OCI-LY3 (cell line): ENCODE measurements around the gene FGF3.

Experiments used
- EZH2phosphoT487 ChIP-seq: fragments of 200-600 bp; shearing (Covaris generic); IDR thresholded peaks from 2 replicates; pipeline ENCODE4 v1.6.1; 2018; ENCODE audit warnings: antibody characterized with exemption, mixed run types, low read depth
- TF ChIP-seq, protein P1 (sequence below): fragments of 200-600, 300-600 bp; sonication (generic); IDR thresholded peaks from 2 replicates; pipeline ENCODE4 v1.5.1; 2014; ENCODE audit warnings: antibody characterized with exemption, low read length, low read depth

DNA sequence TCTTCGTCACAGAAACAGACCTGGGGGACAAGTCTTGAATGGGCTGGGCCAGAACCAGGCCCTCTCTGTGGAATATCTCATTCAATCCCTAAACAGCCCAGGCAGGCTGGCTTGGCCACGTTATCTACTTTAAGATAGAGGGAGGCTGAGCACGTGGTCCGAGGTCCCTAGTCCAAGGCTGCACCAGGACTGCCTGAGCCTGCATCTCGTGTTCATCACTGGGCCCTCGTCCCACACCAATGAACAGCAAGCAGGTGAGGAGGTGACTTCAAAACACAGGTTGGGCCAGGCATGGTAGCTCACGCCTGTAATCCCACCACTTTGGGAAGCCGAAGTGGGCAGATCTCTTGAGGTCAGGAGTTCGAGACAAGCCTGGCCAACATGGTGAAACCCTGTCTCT is 20.3 kb upstream of the FGF3 start:
- TF ChIP-seq, protein P1, sequence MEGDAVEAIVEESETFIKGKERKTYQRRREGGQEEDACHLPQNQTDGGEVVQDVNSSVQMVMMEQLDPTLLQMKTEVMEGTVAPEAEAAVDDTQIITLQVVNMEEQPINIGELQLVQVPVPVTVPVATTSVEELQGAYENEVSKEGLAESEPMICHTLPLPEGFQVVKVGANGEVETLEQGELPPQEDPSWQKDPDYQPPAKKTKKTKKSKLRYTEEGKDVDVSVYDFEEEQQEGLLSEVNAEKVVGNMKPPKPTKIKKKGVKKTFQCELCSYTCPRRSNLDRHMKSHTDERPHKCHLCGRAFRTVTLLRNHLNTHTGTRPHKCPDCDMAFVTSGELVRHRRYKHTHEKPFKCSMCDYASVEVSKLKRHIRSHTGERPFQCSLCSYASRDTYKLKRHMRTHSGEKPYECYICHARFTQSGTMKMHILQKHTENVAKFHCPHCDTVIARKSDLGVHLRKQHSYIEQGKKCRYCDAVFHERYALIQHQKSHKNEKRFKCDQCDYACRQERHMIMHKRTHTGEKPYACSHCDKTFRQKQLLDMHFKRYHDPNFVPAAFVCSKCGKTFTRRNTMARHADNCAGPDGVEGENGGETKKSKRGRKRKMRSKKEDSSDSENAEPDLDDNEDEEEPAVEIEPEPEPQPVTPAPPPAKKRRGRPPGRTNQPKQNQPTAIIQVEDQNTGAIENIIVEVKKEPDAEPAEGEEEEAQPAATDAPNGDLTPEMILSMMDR, result no peak
- no peak for TF ChIP-seq EZH2phosphoT487
